ENCODE results near the gene GNB3.

GNB3 gene

DNA sequence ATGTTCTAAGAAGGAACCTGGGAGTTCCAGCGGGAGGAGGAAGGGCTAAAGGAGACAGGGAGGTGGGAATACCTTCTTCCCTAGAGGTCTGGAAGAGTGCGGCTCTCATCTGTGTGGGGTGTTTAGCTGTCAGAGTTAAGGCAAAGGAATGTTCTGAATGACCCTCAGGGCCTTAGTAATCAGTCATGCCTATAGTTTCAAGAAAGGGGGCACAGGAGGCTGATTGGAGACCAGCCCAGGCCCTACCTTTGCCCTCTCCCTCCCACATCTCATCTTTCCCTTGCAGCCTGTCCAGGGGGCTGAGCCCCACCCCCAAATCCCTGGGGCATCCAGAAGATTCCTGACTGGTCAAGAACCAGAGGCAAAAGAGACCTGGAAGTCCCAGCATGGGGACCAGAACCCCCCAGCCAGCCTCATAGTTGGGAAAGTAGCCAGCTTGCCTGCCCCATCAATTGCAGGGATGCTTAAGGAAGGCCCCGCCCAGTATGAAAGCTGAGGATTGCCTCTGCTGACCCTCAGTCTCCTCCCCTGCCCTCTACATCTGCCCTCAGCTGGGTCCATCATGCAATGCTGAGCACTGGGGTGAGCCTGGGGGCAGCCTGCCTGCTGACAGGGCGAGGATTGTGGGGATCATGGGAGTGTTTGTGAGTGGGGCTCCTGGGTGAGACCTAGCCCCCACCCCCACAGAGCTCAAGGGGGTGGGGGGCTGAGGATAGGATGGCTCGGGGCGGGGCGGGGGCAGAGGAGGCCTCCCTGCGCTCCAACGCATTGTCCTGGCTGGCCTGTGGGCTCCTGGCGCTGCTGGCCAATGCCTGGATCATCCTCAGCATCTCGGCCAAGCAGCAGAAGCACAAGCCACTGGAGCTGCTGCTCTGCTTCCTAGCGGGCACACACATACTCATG, 17.3 kb upstream of the GNB3 start:
- no peak for DNase-seq (ENCODE audit: low spot score)

DNA sequence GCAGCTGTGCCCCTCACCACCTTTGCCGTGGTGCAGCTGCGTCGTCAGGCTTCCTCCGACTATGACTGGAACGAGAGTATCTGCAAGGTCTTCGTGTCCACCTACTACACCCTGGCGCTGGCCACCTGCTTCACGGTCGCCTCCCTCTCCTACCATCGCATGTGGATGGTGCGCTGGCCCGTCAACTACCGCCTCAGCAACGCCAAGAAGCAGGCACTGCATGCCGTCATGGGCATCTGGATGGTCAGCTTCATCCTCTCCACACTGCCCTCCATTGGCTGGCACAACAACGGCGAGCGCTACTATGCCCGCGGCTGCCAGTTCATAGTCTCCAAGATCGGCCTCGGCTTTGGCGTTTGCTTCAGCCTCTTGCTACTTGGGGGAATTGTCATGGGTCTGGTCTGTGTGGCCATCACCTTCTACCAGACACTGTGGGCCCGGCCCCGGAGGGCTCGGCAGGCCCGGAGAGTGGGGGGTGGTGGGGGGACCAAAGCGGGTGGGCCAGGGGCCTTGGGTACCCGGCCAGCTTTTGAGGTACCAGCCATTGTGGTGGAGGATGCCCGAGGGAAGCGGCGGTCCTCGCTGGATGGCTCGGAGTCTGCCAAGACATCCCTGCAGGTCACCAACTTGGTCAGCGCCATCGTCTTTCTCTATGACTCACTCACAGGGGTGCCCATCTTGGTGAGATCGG, 16.5 kb upstream of the GNB3 start:
- no peak for DNase-seq (ENCODE audit: low spot score)

DNA sequence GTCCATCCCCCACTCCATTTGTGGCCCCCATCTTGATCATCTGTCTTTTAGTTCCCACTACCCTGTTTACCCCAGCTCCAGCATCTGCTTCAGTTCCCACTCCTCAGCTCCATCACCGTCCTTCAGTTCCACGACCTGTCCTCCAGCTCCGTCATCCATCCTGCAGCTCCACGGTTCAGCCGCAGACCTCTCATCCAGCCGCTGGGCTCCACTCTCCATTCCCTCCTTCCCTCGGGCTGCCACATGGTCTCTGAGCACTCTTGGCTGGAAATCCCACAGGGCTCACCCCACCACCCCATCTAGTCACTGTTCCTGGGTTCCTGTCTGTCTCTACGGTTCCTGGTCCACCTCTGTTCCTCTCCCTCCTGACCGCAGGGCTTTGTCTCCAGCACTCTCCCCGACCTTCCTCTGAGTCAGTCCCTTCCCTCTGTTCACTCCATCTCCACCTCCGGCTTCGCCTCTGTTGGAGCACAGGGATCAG, 15.8 kb upstream of the GNB3 start:
- DNase-seq (ENCODE audit: low spot score), result no peak

DNA sequence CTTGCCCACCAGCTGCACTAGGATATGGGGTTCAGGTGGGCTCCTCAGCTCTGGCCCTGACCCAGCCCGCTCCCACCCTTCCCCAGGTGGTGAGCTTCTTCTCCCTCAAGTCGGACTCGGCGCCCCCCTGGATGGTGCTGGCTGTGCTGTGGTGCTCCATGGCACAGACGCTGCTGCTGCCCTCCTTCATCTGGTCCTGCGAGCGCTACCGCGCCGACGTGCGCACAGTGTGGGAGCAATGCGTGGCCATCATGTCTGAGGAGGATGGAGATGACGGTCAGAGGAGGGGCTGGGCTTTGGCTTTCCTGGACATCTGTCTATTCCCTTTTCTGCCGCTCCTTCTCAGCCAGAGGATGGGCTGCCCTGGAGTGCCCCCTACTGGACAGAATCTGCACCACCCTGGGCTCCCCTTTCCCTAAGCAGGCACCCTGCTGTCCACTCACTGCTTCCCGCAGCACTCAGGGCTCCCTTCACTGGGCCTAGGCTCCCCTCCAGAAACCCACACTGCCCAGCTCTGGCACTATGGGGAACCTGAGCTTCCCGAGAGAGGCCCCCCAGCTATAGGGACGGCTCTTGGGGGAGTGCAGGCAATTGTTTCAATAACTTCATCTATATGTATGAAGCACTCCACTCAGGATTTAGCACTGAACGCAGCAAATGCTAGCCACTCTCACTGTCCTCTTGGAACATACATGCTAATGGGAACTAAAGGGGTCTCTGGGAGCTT, 15.2 kb upstream of the GNB3 start:
- peak; percentile 97 for DNase-seq (ENCODE audit: low spot score)

DNA sequence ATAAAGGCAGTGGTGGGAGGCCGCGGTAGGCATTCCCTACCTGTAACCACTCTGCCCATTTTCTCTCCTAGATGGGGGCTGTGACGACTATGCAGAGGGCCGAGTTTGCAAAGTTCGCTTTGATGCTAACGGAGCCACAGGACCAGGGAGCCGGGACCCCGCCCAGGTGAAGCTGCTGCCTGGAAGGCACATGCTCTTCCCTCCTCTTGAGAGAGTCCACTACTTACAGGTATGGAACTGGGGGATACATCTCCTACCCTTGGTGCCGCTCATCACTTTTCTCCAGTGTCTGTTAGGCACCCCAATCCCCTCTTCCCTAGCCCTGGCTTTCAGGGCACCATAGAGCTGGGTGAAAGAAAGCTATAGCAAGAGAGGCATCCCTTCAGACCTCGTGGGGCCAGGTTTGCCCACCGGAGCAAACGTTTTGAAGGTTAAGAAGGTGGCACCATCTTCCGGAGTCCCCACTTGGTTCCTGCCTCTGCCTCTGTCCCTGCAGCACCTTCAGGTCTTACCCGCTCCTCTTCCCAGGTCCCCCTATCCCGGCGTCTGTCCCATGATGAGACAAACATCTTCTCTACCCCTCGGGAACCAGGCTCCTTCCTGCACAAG, 14.5 kb upstream of the GNB3 start:
- no peak for DNase-seq (ENCODE audit: low spot score)

DNA sequence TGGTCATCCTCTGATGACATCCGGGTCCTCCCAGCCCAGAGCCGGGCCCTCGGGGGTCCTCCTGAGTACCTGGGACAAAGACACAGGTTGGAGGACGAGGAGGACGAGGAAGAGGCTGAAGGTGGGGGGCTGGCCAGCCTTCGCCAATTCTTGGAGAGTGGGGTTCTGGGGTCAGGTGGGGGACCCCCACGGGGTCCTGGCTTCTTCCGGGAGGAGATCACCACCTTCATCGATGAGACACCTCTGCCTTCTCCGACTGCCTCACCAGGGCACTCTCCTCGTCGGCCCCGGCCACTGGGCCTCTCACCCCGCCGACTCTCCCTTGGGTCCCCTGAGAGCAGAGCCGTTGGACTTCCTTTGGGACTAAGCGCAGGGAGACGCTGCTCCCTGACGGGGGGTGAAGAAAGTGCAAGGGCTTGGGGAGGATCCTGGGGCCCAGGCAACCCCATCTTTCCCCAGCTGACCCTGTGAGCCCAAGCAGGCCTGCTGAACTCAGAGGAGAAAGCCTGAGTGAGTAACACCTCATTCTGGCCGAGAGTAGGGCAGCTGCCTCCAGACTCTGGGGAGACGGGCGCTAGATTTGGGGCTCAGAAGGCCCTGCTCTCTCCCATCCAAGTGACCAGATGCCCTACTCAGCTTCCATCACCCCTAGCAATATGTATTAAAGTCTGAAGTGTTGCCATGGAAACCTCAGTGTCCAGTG, 13.8 kb upstream of the GNB3 start:
- DNase-seq (ENCODE audit: low spot score), result no peak

DNA sequence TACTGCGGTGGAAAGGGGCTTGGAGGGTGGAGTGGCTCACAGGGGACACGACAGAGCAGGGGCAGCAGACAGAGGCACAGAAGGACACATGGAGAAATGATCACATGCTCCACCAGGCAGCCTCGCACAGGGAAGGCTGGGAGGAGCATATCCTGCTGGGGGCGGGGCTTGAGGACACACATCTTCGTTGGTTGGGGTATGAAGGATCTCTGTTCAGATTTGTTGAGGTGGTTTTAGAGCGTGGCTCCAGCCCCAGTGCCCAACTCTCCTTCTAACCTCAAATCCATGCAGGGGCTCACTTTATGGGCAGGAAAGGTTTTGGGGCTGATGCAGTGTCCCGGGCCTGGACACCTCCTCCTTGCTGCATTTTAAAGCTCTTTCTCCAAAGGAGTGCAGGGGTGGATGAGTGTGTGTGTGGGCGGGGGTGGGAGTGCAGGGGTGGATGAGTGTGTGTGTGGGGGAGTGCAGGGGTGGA, 13.3 kb upstream of the GNB3 start:
- DNase-seq (ENCODE audit: low spot score), result peak; percentile 98

DNA sequence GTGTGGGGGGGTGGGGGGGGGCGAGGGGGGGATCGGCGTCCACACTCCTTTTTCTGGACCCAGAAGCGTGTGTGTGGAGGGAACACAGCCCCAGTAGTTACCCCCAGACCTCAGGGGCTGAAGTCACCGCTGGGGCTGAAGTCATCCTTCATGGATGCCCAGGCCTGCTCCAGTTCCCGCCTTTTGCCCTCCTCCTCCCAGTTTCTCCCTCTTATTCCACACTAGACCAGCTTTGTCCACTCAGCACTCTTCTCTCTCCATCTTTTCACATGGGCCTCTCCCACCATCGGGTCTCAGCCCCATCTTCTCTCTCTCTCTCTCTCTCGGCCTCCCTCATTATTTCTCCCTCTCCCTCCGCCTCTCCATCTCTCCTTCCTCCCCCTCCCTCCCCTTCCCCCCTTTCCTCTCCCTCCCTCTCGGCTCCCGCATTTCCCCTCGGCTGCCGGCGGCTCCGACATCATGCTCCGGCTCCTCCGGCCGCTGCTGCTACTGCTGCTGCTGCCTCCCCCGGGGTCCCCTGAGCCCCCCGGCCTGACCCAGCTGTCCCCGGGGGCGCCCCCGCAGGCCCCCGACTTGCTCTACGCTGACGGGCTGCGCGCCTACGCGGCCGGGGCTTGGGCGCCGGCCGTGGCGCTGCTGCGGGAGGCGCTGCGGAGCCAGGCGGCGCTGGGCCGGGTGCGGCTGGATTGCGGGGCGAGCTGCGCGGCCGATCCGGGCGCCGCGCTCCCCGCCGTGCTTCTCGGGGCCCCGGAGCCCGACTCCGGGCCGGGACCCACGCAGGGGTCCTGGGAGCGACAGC, 12.5 kb upstream of the GNB3 start, which contains the start of gene P3H3:
TSS of gene P3H3 (plus strand) at position 426 of the 799 bp plus-strand sequence. CDS start at position 460, 34 bp downstream.
- DNase-seq (ENCODE audit: low spot score), result peak; percentile 59

DNA sequence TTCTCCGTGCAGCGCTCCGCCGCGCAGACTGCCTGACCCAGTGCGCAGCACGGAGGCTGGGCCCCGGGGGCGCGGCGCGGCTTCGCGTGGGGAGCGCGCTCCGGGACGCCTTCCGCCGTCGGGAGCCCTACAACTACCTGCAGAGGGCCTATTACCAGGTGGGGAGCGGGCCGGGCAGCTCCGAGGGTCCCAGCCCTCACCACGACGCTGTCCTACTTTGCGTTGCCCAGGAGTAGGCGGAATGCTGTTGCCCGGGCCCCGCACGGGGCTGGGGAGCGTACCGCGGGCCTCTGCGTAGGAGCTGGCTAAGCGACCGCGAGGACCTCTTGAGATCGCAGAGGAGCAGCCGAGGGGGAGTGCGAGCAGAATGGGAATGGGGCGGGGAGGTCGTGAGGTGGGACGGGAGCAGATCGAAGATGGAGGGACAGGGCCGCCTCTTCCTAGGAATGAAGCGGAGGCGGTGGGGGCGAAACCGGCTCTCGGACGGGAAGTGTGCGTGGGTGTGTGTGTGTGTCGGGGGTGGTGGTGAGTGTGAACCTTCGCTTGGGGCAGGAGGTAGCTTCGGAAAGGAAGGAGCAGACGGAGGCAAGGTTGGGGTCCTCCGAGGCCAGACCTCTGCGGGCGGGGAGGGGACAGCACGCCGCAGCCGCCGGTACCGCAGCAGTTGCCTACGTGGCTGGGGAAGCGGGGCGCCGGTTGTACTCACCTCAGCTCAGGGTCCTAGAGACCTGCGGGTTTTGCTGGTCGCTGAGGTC, 11.8 kb upstream of the GNB3 start:
- peak; percentile 58 for DNase-seq (ENCODE audit: low spot score)

DNA sequence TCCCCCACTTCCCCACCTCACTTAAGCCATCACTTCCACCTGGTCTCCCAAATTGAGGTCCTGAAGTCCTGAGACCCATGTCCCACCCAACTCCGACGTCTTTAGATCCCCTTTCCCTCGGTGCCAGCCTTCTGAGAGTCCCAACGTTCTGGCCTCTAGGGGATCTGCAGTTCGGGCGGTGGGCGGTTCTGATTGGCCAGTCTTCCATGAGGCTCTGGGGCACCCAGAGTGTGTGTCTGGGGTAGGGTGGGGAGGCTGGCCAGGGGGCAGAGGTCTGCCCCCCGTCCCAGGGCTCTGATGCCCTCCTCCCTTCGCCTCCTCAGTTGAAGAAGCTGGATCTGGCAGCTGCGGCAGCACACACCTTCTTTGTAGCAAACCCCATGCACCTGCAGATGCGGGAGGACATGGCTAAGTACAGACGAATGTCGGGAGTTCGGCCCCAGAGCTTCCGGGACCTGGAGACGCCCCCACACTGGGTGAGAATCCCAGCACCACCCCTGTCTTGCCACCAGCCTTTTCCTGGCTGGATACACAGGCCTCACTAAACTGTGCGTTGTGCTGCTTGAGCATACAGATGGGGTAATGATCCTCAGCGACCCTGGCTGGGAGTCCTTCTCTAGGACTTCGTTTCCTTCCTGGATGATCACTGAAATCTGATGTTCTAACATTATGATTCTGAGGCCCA, 11.0 kb upstream of the GNB3 start:
- peak; percentile 86 for DNase-seq (ENCODE audit: low spot score)

DNA sequence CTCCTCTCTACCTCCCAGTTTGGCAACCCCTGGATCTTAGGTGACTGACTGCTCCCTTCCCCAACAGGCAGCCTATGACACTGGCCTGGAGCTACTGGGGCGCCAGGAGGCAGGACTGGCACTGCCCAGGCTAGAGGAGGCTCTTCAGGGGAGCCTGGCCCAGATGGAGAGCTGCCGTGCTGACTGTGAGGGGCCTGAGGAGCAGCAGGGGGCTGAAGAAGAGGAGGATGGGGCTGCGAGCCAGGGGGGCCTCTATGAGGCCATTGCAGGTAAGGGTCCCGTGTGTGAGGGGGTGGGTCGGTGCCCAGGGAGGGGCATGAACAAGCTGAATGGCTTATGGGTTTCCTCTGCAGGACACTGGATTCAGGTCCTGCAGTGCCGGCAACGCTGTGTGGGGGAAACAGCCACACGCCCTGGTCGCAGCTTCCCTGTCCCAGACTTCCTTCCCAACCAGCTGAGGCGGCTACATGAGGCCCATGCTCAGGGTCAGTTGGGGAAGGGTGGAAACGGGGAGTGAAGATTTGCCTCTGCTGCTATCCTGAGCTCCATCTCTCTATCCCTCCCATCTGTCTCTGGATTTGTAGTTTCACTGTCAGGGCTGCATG, 10.3 kb upstream of the GNB3 start:
- DNase-seq (ENCODE audit: low spot score), result no peak

DNA sequence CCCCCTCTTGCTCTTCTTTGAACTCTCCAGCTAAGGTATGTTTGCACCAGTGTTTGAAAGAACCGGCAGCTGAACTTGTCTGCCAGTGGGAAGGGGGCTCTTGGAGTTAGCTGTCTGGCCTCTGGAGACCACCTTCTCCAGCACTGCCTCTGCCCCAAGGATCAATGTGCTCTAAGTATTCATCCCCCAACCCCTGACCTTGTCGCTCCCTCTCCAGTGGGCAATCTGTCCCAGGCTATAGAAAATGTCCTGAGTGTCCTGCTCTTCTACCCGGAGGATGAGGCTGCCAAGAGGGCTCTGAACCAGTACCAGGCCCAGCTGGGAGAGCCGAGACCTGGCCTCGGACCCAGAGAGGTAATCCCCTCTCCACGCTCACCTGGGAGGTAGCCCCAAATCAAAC, 9.7 kb upstream of the GNB3 start:
- DNase-seq (ENCODE audit: low spot score), result no peak

DNA sequence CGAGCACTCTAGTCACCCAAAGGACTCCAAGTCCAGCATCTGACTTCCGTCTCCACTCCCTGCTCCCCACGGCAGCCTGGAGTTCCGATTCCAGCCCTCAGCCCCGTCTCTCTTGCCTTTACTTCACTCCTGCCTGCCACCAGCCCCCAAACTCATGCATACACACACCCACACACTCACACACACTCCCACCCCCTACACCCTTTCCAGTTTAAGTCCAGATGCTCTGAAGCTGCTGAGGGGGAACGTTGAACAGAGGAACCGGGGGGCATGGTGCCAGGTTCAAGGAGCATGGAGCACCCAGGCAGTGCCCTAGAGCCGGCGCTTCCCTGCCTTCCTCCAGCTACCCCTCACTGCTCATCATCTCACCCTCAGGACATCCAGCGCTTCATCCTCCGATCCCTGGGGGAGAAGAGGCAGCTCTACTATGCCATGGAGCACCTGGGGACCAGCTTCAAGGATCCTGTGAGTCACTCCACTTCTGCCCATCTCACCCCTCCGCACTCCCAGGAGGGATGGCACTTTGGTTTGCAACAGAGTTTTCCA, 9.2 kb upstream of the GNB3 start:
- no peak for DNase-seq (ENCODE audit: low spot score)

DNA sequence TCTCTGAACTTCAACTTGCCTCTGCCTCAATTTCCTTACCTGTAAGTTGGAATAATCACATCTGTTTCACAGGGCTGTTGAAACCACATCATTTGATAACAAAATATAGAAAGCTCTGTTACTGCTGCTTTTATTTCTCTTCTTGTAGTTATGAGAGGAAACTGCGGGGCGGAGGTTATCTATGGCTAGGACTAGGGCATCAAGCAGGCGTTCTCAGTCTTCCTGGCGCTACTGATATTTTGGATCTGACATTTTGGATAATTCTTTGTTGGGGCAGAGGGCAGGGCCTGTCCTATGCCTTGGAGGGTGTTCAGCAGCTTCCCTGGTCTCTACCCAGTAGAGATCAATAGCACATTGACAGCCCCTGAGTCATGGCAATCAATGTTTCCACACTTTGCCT, 8.6 kb upstream of the GNB3 start:
- DNase-seq (ENCODE audit: low spot score), result no peak

DNA sequence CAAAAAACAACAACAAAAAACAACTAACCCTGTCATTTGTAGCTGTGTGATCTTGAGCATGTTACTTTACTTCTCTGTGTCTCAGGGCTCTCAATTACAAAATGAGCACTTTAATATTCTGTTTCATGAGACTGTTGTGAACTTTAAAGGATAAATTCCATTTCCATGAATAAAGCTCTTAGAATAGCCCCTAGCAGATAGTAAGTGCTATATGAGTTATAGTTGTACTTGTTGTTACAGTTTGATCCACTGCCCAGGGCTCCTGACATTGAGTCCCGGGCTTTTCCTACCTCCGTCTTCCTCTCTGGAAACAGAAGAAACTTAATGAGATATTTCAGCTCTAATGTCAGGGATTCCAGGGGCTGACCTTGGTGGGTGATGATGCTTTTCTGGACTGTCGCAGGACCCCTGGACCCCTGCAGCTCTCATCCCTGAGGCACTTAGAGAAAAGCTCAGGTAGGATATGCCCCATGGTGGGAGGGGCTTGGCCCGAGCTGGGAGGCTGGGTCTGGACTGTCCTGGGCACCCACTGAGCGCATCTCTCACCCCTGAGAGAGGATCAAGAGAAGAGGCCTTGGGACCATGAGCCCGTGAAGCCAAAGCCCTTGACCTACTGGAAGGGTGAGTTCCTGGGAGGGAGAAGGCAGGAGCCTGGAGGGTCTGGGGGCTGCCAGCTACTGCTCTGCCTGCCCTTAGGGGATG, 7.4 kb upstream of the GNB3 start:
- DNase-seq (ENCODE audit: low spot score), result no peak

DNA sequence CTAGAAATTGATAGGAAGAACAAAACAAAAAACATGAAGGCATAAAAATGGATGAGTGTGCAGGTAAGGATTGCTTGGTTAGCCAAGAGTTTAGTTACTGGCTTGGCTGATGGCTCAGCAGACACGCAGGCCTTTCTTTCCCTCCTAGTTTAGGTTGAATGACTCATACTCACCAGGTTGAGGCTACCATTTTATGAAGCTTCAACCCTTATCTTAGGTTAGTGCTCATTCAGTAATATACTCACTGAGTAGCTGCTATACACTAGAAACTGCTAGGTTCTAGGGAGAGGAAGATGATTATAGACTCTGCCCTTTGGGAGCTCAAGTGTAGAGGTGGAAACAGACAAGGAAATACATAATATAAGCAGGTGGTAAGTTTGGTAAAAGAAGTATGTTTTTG, 6.5 kb upstream of the GNB3 start:
- no peak for DNase-seq (ENCODE audit: low spot score)

DNA sequence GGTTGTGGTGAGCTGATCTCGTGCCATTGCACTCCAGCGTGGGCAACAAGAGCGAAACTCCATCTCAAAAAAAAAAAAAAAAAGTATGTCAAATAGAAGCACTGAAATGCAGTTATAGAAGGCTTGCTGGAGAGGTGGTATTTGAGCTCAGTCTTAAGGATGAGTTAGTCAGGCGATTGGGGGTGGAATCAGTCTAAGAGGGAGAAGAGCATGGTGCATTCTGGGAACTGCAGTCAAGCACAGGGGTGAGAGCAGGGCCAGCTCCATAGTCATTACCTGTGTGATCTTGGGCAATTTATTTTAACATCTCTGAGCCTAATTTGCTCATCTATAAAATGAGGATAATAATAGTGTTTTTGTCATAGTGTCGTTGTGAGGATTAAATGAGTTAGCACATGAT, 5.9 kb upstream of the GNB3 start:
- no peak for DNase-seq (ENCODE audit: low spot score)

DNA sequence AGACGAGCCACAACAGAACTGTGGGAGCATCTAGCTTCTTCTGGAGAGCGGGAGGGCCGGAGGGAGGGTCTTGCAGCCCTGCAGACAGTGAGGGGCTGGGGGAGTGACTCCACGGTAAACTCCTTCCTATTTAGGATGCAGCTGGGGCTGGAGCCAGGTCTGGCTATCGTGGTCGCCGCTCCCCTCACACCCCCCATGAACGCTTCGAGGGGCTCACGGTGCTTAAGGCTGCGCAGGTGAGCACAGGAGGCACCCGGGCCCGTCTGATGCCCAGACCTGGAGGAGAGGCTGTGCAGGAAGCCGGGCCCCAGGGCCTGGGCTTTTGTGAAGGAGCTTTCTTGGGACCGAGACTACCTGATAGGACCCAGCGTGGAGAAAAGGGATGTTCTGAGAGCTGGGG, 3.9 kb upstream of the GNB3 start:
- no peak for DNase-seq (ENCODE audit: low spot score)
